ENCODE measurements around the gene SPG21. TPM values are rescaled to one million over a fixed set of nuclear protein-coding genes. Genes with fewer than 3 reads are reported as not detected.
A peak's percentile ranks its signal among the peaks of the same experiment; 100 is the strongest.

The SPG21 gene
- total RNA-seq, 1 donor from 2014 or later, result 82.7 TPM

GRCh38 chr15:64931381-64931780 is 58.3 kb downstream of the SPG21 start:
- Mint-ChIP-seq H3K4me1 (ENCODE audit: low read depth, unreplicated experiment) (peaks cover 9% of the 10 kb centered on the region), H3K27me3 (ENCODE audit: unreplicated experiment) (peaks cover 2% of the 10 kb centered on the region), H3K36me3 (ENCODE audit: unreplicated experiment) (peaks cover 6% of the 10 kb centered on the region), H3K27ac (ENCODE audit: unreplicated experiment) (no peak overlapping the region), H3K4me3 (ENCODE audit: unreplicated experiment) (no peak overlapping the region), H3K9me3 (ENCODE audit: unreplicated experiment) (peaks cover 2% of the 10 kb centered on the region)
- DNase-seq, result no peak
- TF ChIP-seq CTCF (IDR thresholded peaks at IDR 0.05; ENCODE audit: partially characterized antibody, unreplicated experiment), result no peak

DNA sequence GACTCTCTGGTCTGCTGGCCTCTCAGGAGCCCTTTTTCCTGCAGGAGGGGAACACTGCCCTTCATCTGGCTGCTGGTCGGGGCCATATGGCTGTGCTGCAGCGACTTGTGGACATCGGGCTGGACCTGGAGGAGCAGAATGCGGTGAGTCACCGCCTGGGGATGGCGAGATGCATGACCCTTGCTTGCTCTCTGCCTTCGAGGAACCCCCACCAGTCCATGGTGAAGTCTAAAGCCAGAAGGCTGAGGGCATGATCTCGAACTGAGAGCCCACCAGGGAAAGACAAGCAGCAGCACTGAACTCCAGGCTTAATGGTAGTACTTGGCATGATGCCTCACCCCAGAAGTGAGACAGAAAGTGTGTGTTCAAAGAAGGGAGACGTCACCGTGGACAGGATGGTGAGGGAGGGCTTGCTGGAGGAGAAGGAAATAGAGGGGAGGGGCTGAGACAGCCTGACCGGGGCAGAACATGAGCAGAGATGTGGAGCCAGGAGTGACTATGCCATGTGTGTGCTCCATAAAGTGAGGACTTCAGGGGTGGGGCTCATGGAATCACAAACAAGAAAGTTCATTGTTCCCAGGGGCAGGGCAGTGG is 58.8 kb downstream of the SPG21 start:
- no peak overlapping the region for H3K4me3 Mint-ChIP-seq (ENCODE audit: unreplicated experiment)
- peak overlapping the region; percentile 49 for H3K27ac Mint-ChIP-seq (ENCODE audit: unreplicated experiment)
- peaks cover 6% of the 10 kb centered on the region for H3K36me3 Mint-ChIP-seq (ENCODE audit: unreplicated experiment)
- peaks cover 2% of the 10 kb centered on the region for H3K27me3 Mint-ChIP-seq (ENCODE audit: unreplicated experiment)
- no peak for DNase-seq
- TF ChIP-seq CTCF (IDR thresholded peaks at IDR 0.05; ENCODE audit: partially characterized antibody, unreplicated experiment), result no peak
- peaks cover 2% of the 10 kb centered on the region for H3K9me3 Mint-ChIP-seq (ENCODE audit: unreplicated experiment)
- H3K4me1 Mint-ChIP-seq (ENCODE audit: low read depth, unreplicated experiment), result peaks cover 9% of the 10 kb centered on the region

DNA sequence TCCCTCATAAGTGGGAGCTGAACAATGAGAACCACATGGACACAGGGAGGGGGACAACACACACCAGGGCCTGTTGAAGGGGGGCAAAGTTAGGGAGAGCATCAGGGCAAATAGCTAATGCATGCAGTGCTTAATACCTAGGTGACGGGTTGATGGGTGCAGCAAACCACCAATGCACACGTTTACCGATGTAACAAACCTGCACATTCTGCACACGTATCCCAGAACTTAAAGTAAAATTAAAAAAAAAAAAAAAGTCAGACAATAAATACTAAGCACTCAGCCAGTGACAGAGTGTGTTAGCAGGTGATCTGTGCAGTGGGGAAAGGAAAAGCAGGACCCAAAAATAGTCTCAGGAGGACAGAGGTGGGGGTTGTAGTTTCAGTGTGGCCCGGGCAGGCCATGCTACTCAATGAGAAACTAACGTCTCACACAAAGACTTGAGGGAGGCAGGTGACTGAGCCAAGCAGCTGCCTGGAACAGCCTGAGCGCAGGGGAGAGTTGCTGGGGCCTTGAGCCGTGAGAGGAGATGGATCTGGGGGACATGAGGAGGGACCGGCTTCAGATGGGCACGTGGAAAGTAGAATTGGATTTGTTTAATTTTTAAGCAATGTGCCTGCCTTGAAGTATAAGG is 59.6 kb downstream of the SPG21 start:
- Mint-ChIP-seq H3K27ac (ENCODE audit: unreplicated experiment) (peak overlapping the region; percentile 33), H3K4me1 (ENCODE audit: low read depth, unreplicated experiment) (peaks cover 9% of the 10 kb centered on the region), H3K27me3 (ENCODE audit: unreplicated experiment) (peaks cover 2% of the 10 kb centered on the region), H3K9me3 (ENCODE audit: unreplicated experiment) (peaks cover 6% of the 10 kb centered on the region), H3K36me3 (ENCODE audit: unreplicated experiment) (peaks cover 6% of the 10 kb centered on the region), H3K4me3 (ENCODE audit: unreplicated experiment) (no peak overlapping the region)
- DNase-seq, result no peak
- no peak for TF ChIP-seq CTCF (IDR thresholded peaks at IDR 0.05; ENCODE audit: partially characterized antibody, unreplicated experiment)

GRCh38 chr15:64928626-64929220 is 61.0 kb downstream of the SPG21 start:
- TF ChIP-seq CTCF (IDR thresholded peaks at IDR 0.05; ENCODE audit: partially characterized antibody, unreplicated experiment), result no peak
- Mint-ChIP-seq H3K4me1 (ENCODE audit: low read depth, unreplicated experiment) (peaks cover 9% of the 10 kb centered on the region), H3K27ac (ENCODE audit: unreplicated experiment) (no peak overlapping the region), H3K27me3 (ENCODE audit: unreplicated experiment) (peaks cover 2% of the 10 kb centered on the region), H3K4me3 (ENCODE audit: unreplicated experiment) (no peak overlapping the region), H3K36me3 (ENCODE audit: unreplicated experiment) (peaks cover under 1% of the 10 kb centered on the region), H3K9me3 (ENCODE audit: unreplicated experiment) (peaks cover 6% of the 10 kb centered on the region)
- no peak for DNase-seq

DNA sequence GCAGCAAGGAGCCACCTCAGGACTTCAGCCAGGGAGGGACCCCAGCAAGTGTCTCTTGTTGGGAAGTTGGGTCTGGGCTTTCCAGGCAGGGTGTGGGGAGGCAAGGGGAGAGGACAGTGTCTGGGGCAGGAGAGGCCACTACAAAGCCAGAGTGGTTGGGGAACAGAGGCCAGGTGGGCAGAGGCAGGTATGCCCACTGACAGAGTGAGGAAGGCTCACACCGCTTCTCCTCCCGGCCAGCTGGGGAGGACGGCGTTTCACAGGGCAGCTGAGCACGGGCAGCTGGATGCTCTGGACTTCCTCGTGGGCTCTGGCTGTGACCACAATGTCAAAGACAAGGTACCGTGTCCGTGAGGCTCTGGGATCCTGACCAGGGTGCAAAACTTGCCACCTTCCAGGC is 63.1 kb downstream of the SPG21 start:
- H3K9me3 Mint-ChIP-seq (ENCODE audit: unreplicated experiment), result peaks cover 6% of the 10 kb centered on the region
- no peak overlapping the region for H3K27ac Mint-ChIP-seq (ENCODE audit: unreplicated experiment)
- H3K4me3 Mint-ChIP-seq (ENCODE audit: unreplicated experiment), result no peak overlapping the region
- no peak for DNase-seq
- H3K4me1 Mint-ChIP-seq (ENCODE audit: low read depth, unreplicated experiment), result peaks cover 9% of the 10 kb centered on the region
- H3K27me3 Mint-ChIP-seq (ENCODE audit: unreplicated experiment), result peaks cover 4% of the 10 kb centered on the region
- TF ChIP-seq CTCF (IDR thresholded peaks at IDR 0.05; ENCODE audit: partially characterized antibody, unreplicated experiment), result no peak
- no peaks in the 10 kb centered on the region for H3K36me3 Mint-ChIP-seq (ENCODE audit: unreplicated experiment)

All from glutamatergic neuron (in vitro differentiated cells).